GM18861 (cell line): Measurements from ENCODE around the gene C2orf92.
"Not testable (repeated sequence)": the region's sequence is repeated elsewhere in the genome, so short reads cannot be mapped to it uniquely, and the experiment has no call there.

Experiments
- ATAC-seq: cut with Tn5 transposase; IDR thresholded peaks from one replicate; pipeline ENCODE4 v1.9.1; 2021; ENCODE audit not compliant: unreplicated experiment

The C2orf92 gene

DNA sequence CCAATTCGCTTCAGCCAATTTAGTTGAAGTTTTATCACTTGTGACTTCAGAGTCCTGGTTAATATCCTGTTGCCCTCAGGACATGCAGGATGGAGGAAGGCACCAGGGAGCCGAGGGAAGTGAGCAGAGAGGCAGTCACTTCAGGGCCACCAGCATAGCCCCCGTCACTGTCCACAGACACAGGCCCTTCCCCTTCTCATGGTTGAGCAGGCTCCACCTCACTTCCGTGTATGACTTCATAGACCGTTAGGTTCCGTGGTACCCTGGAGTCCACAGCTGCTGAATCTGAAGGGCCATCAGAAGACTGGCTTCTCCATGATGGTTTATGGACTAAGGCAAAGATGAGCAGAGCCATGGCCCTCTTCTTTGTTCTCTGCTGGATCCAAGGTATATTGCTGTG lies at the start of gene C2orf92:
C2orf92 (plus strand) TSS at position 266 of the 400 bp plus-strand sequence; CDS start at position 342, 76 bp downstream.
- ATAC-seq: no peak

DNA sequence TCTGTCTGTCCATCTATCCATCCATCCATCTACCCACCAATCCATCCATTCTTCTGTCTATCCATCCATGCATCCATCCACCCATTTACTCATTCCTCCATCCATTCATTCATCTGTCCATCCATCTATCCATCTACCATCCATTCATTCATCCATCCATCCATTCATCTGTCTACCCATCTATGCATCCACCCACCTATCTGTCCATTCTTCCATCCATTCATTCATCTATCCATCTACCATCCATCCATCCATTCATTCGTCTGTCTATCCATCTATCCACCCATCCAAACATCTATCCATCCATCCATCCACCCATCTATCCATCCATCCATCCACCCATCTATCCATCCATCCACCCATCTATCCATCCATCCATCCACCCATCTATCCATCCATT lies 49.0 kb upstream of the C2orf92 start:
- ATAC-seq: not testable (repeated sequence)

DNA sequence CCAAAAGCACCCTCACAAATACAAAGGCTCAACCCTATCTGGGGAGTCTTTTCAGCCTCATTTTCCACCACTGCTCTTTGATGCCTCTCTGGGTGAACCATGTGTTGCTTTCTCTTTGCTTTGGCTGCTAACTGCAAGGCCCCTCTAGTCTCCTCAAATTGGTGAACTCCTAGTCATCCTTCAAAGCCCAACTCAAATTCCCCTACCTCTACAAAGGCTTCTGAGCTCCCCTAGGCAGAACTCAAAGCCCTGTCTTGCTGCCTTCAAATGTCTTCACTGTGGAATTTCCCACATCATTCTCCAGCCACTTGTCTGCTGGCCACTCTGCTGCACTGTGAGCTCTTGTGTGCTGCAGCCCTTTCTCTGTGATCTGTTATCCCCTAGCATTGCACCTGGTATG lies 46.5 kb upstream of the C2orf92 start:
- not testable (repeated sequence) for ATAC-seq

DNA sequence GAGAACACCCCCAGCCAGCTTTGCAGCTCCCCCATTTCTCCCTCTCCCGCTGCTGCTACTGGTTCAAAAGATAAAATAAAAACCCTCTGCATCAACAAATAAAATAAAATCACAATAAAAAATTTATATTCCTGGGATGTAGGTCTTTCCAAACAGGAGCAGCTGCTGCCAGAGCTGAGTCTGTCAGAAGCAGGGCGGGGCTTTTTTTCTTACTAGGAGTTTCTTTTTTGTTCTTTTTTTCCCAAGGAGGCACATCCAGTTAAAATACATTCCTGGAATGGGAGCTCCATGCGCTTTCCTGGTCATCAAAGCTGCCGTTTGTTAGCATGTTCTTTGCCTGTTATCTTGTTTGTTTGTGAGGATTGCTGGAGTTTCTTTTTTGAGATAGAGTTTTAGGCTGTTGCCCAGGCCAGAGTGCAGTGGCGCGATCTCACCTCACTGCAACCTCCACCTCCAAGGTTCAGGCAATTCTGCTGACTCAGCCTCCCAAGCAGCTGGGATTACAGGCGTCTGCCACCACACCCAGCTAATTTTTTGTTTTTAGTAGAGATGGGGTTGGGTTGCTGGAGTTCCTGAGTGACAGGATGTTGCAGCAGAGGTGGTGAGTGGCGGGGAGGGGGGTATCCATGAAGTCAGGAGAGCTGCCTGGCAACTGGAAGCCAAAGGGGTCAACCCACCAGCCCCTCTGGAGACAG lies 44.0 kb upstream of the C2orf92 start:
- not testable (repeated sequence) for ATAC-seq

DNA sequence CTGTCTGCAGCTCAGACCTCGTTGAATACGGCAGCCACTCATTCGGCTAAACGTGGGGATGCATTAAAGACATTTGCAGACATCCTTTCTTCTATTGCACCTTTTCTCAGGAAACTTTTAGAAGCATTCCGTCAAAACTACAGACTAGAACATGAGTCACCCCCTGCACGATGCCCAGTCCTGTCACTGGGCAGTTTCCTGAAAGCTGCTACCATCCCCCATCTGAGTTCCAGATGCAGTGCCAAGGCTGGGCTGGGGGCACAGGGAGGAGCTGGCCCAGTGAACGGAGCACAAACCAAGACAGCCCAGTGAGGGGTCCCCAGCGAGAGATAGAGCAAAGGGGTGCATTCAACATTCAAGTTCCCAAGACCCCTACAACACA lies 43.5 kb upstream of the C2orf92 start:
- ATAC-seq: not testable (repeated sequence)

DNA sequence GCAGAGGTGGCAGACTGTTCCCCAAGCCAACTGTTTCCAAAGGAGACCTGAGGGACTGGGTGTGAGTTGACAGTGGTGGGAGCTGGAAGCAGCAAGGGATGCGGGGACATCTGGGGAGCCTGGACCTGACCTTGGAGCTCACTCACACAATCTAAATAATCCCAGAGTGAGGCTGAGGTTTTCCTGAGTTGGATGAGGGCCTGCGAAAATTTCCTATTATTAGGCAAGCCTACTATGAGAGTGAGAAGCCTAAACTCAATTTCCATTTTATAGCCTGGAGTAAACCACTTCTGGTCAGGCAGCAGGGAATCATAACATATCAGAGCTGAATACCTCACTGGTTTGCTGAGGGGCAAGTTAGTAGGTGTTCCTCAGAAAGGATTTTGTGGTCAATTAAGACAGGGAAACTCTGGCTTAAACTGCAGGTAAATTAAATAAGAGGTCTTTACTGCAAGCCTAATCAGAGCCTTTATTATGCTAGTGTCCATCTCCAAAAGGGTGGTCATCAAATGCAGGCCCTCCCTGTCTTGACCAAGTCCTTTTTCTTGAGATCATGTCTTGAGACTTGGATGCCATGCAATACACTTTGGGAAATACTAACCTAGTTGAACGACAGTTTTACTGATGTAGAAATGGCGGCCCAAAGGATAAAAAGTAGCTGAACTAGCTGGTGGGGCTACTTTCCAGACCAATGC lies 25.3 kb upstream of the C2orf92 start:
- no peak for ATAC-seq

DNA sequence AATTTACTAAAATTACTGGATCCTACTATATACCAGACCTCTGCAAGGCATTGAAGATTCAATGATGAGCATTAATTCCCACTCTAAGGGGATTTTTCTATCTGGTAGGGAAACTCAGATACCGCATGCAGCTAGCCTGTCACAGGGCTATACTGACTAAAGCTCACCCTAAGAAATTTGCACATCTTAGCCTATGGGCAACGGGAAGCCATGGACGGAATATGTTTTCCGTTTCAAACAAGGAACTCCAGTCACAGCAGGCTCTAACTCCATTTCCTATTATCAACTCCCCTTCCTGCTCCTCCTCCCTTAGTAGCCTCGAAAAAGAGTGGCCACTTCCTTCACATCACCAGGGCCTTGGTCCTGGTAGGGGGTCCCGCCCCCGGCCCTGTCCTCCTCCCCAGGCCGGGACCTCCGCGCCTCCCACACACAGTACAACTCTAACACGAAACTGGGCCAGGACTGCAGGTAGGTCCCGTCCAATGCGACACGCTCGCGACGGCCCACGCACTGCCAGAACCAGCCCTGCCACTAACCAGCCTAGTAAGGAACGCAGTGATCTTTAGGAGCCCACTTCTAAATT lies 24.3 kb upstream of the C2orf92 start:
- ATAC-seq: peak; percentile 15

DNA sequence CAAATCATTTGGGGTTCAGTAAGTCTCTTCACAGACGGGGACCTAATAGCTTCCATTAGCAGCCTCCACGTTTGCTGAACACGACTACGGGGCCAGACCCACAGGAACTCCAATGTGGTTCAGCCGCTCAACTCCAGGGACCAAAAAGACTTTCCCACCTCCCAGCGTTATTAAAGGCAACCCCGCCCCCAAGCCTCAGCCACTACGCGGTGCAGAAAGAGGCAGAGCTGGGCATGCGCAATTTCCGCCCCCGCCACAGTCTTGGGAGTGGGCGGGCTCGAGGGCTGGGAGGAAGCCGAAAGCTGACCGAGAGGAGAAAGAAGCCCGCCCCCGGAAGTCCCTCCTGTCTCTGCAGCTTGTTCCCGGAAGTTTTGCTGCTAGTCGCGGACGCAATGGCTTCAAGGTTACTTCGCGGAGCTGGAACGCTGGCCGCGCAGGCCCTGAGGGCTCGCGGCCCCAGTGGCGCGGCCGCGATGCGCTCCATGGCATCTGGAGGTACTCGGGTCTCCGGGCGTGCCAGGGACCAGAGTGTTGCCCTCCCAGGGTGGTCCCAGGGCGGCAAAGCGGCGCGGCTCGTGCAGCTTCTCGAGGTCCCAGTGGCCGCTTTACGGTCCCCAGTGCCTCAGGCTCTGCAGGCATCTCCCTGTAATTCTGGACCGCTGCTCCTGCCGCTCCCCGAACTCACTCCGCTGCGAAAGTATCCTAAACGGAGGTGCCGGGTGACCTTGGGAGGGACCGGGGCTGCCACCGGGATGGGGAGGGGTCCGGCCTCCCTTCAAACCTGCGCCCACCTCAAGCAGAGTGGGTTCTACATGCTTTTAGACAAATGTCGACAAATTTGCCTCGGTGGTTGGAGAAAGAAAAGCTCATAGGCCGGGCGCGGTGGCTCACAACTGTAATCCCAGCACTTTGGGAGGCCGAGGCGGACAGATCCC lies 23.6 kb upstream of the C2orf92 start, which contains the start of gene COX5B:
COX5B (plus strand) TSS at position 368 of the 935 bp plus-strand sequence; CDS start at position 393, 25 bp downstream.
- peak; percentile 87 for ATAC-seq

DNA sequence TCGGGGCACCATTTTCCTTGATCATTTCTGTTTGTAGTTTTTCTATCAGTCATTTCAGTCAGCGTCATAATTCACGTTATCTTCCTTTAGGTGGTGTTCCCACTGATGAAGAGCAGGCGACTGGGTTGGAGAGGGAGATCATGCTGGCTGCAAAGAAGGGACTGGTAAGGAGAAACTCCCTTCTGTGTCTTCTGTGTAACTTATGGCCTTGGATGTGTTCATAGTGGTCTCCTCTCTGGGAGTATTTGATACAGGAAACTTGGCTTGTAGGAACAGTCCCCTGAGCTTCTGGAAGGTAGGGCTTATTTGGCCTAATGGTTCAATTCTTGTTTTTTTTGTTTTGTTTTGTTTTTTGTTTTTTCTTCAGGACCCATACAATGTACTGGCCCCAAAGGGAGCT lies 22.5 kb upstream of the C2orf92 start:
- no peak for ATAC-seq

DNA sequence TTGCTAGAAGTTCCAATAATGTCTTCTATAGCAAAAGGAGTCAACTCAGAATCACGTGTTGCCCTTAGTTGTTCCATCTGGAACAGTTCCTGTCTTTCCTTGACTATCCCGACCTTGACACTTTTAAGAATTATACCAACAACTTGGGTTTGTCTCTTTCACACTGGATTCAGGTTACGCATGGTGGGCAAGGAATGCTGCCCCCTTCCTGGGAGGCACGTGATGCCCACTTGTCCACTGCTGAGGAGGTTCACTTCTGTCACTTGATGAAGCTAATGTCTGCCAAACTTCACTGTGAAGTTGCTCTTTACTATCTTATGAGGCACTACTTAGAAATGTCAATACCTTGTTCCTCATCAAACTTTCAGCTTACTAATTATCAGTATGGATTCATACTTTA lies 18.4 kb upstream of the C2orf92 start:
- ATAC-seq: no peak

DNA sequence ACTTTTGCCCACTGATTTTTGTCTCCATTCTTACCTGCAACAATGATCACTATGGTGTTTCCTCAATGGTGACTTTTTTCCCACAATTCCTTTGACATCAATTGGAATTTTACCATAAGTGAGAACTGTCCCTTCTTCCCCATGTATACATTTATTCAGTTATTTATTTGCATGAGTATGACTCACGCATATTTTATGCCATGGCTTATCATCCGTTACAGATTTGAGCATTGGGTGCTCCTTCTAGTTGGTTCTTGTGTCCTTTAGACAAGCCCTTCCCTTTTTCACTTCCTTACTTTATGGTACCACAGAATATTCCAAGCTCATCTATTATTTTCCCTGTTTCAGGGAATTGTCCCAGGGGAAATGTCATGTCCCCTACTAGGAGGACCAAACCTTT lies 16.0 kb upstream of the C2orf92 start:
- ATAC-seq: no peak

DNA sequence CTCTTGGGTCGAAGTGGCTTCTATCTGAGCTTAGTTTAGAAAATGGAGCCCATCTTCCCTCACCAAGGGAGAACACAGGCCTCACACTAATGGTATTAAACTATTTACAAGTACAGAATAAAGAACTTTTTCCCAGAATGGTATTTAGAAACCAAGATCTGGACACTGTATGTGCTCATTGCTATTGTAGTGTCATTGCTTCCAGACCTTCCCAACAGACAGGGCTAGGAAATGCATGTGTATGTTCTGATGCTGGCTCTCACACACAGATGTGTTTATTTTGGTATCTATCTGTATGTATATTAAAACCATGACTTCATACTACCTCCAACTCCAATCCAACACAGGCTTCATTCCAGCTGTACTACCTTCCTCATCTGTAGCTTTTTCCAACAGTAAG lies 15.6 kb upstream of the C2orf92 start:
- ATAC-seq: no peak

DNA sequence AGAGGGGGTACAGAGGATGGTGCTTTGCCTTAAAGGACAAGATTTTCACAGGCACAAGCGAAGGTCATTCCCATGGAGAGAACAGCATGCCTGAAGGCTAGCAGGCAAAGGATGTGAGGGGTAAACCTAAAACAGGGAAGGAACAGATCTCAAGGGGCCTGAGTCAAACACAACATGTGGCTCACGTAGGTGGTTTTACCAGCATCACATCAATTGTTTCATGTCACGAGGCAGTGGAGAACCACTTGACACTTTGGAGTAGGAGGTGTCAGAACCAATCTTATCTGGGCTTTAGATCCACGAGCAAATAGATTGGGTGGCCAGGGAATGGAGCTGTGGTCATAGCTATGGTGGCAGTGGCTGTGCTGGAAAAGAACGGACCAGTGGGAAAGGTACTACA lies 15.2 kb upstream of the C2orf92 start:
- ATAC-seq: no peak

DNA sequence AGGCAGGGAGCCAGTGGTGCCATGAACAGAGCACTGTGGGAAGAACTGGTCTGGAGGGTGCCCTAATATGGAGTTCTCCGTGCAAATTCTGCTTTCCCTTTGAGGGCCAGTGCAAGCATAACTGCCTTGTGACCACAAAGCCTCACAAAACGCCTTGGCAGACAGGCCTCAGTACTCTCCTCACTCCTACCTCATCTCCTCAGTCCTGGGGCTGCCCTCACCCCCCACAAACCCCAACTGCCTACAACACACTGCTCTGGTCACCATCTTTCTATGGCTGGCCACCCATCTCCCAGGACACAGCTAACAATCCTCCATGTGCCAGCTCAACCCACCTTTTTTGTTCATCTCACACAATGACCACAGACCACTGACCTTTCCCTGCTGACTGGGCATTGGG lies 14.7 kb upstream of the C2orf92 start:
- no peak for ATAC-seq

DNA sequence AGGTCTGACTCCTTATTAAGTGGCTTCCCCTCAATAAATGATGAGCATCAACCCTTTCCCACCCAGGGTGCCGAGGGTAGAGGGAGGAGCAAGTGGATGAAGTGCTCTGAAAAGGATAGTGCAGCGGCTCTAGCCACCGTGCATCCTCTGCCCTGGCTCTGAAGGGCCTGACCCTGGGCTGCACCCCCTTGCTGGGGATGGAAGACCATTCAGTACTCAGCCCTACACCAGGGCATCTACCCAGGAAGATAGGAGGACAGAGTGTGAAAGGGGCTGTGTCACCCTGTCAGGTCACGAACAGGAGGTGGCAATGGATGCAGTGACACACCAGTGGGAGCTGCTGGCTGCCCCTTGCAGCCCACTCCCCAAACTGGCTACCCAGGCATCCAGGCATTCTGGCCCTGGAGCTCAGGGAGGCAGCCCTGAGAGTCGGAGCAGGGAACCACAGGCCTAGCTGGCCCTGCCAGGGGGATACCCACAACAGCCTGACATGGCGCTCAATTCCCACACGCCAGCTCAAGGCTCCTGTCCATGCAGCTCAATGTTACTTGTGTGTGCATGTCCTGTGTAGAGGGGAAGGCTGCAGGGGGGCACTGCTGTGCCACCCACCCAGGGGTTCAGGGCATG lies 13.3 kb upstream of the C2orf92 start:
- ATAC-seq: no peak

DNA sequence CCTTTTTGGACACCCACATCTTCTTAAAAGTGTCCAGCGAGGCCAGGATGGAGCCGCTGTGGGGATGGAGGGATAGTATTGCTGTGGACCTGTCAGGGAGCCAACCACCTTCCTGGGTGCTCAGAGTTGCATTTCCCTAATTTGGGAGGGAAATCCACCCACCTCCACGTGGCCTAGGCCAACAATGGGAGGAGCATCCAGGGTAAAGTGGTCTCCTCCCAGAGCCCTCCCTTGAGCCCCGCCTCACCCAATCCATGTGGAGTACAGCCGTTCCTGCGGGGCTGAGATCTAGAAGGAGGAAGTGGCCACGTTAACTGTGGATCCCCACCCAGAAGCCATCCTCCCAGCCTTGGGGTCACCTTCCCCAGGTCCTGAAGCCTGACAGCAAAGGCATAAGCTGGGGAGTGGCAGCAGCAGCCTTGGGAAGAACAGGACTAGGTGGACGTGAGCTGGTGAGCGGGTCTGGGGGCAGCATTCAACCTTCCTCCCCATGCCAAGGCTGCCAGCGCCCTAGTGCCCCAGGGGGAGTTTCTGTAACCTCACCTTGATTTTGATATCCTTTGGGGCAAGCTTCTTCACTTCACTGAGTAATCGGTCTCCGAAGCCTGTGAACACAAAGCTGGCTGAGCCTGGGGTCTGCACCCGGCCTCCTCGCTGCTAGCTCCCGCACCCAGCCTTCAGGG lies 12.5 kb upstream of the C2orf92 start:
- ATAC-seq: no peak

DNA sequence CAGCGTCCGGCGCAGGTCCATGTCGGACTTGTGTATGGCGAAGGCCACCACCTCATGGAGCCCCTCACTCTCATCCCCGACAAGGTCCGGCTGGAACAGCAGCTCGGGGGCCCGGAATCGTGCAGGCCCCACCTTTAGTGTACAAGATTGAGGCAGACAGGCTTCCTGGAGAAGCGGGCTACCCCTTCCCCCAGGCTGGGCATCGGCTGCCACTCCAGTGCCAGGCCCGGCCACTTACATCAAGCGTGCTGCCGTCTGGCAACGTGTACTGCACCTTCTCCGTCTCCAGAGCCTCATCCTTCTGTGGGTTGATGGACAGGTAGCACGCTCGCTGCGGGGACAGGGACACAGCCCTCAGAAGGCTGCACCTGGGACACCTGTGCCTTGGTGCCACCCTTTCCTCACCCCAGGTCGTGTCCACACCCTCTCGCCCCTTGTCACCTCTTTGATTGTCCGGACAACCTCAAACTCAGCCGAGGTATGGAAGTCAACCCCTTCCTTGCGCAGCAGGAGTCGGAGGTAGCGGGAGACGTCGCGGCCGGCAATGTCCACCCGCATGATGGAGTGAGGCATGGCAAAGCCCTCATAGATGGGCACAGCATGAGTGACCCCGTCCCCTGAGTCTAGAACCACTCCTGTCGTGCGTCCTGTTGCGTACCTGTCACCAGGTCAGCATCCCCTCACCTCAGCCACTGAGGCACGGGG lies 11.4 kb upstream of the C2orf92 start:
- ATAC-seq: no peak

DNA sequence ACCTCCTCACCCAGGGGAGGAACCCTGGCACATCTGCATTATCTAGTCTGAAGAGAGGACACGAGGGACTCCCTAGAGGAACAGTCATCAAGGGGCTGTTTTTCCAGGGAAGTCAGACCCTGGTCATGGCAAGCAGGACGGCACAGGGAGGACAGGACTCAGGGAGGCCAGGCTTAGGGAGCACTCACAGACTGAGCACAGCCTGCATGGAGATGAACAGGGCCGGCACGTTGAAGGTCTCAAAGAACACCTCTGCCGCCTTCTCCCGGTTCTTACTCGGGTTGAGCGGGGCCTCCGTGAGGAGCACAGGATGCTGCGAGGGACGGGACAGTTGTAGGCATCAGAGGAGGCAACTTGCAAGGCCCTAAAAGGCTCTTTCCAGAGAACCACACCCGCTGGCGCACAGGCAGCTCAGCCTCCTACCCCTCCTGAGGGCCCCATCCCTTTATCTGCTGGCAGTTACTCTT lies 10.8 kb upstream of the C2orf92 start:
- ATAC-seq: no peak
